Activated naive CD4-positive, alpha-beta T cell treated with anti-CD3 and anti-CD28 coated beads, Interleukin-2, amount 10 ng/mL, durations not matched to agents 7 days and 5 days (primary cell): ENCODE results near the gene EIF4G1.
"Not testable (repeated sequence)": the region's sequence is repeated elsewhere in the genome, so short reads cannot be mapped to it uniquely, and the experiment has no call there.

ENCODE experiments used
- CTCF ChIA-PET: fragments of 350-600 bp; sonication (Branson Sonifier 250); formaldehyde crosslinking; loops from one replicate; lab custom pipeline; 2021; ENCODE audit warnings: antibody characterized with exemption; lab: Charles Lee
- DNase-seq: peaks from one replicate; pipeline ENCODE4 v3.0.0-alpha.2; 2020
- H3K27ac Mint-ChIP-seq: one replicate; pipeline ENCODE4 v1.8.0; 2021; ENCODE audit warnings: mild to moderate bottlenecking, moderate library complexity, mixed read lengths
- H3K27me3 Mint-ChIP-seq: one replicate; pipeline ENCODE4 v1.8.0; 2021; ENCODE audit warnings: mild to moderate bottlenecking, mixed read lengths
- H3K36me3 Mint-ChIP-seq: one replicate; pipeline ENCODE4 v1.8.0; 2021; ENCODE audit warnings: mixed read lengths
- H3K4me1 Mint-ChIP-seq: one replicate; pipeline ENCODE4 v1.8.0; 2021; ENCODE audit warnings: mixed read lengths
- H3K4me3 Mint-ChIP-seq: one replicate; pipeline ENCODE4 v1.8.0; 2021; ENCODE audit warnings: mild to moderate bottlenecking, moderate library complexity, mixed read lengths
- H3K9me3 Mint-ChIP-seq: one replicate; pipeline ENCODE4 v1.8.0; 2021; ENCODE audit warnings: mixed read lengths

EIF4G1 gene, protein sequence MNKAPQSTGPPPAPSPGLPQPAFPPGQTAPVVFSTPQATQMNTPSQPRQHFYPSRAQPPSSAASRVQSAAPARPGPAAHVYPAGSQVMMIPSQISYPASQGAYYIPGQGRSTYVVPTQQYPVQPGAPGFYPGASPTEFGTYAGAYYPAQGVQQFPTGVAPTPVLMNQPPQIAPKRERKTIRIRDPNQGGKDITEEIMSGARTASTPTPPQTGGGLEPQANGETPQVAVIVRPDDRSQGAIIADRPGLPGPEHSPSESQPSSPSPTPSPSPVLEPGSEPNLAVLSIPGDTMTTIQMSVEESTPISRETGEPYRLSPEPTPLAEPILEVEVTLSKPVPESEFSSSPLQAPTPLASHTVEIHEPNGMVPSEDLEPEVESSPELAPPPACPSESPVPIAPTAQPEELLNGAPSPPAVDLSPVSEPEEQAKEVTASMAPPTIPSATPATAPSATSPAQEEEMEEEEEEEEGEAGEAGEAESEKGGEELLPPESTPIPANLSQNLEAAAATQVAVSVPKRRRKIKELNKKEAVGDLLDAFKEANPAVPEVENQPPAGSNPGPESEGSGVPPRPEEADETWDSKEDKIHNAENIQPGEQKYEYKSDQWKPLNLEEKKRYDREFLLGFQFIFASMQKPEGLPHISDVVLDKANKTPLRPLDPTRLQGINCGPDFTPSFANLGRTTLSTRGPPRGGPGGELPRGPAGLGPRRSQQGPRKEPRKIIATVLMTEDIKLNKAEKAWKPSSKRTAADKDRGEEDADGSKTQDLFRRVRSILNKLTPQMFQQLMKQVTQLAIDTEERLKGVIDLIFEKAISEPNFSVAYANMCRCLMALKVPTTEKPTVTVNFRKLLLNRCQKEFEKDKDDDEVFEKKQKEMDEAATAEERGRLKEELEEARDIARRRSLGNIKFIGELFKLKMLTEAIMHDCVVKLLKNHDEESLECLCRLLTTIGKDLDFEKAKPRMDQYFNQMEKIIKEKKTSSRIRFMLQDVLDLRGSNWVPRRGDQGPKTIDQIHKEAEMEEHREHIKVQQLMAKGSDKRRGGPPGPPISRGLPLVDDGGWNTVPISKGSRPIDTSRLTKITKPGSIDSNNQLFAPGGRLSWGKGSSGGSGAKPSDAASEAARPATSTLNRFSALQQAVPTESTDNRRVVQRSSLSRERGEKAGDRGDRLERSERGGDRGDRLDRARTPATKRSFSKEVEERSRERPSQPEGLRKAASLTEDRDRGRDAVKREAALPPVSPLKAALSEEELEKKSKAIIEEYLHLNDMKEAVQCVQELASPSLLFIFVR (N-terminal part only)

GRCh38 chr3:184314363-184314699 lies at the start of gene EIF4G1:
EIF4G1 (plus strand) TSS chr3:184314606; CDS start chr3:184315797, 1,191 bp downstream.
- Mint-ChIP-seq H3K27ac (peak within 1 kb of the TSS; percentile 94), H3K4me3 (peak within 1 kb of the TSS; percentile 86), H3K27me3 (no peaks in the 10 kb centered on the region), H3K4me1 (peaks cover 36% of the 10 kb centered on the region), H3K36me3 (peaks cover 27% of the 10 kb centered on the region), H3K9me3 (no peaks in the 10 kb centered on the region)
- CTCF ChIA-PET = no interaction called here
- DNase-seq = peak; percentile 94

GRCh38 chr3:184267249-184267648 lies 47.2 kb upstream of the EIF4G1 start:
- H3K4me1 Mint-ChIP-seq, CTCF ChIA-PET, H3K27ac Mint-ChIP-seq, DNase-seq, H3K9me3 Mint-ChIP-seq, H3K4me3 Mint-ChIP-seq, H3K36me3 Mint-ChIP-seq: not testable (repeated sequence)
- peaks cover 77% of the 10 kb centered on the region for H3K27me3 Mint-ChIP-seq

- DNase-seq = no peak
- Mint-ChIP-seq H3K9me3 (no peaks in the 10 kb centered on the region), H3K27ac (no peak overlapping the region), H3K4me1 (peaks cover 3% of the 10 kb centered on the region), H3K4me3 (no peak overlapping the region), H3K27me3 (peaks cover 78% of the 10 kb centered on the region), H3K36me3 (no peaks in the 10 kb centered on the region)
- CTCF ChIA-PET = no interaction called here
Measured at GRCh38 chr3:184272269-184272668, 42.1 kb upstream of the EIF4G1 start.

DNA sequence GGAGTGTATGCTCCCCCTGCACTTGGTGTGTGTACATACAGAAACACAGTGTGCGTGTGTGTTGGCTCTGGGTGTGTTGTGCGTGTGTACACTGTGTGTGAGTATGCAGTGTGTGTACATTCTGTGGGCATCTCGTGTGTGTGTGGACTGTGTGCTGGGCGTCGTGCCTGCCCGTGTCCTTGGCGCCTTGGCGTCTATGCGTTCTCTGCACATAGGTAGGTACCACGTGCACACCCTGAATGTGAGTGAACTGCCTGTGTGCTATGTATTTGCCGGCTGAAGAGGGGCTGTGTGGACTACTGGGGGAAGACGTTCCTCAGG lies 39.1 kb upstream of the EIF4G1 start:
- Mint-ChIP-seq H3K4me3 (no peak overlapping the region), H3K27ac (no peak overlapping the region), H3K9me3 (no peaks in the 10 kb centered on the region), H3K27me3 (peaks cover 82% of the 10 kb centered on the region), H3K36me3 (no peaks in the 10 kb centered on the region), H3K4me1 (peaks cover 3% of the 10 kb centered on the region)
- DNase-seq = no peak
- CTCF ChIA-PET = no interaction called here

- no peak within 1 kb of the TSS for H3K27ac Mint-ChIP-seq
- H3K36me3 Mint-ChIP-seq = no peaks in the 10 kb centered on the region
- H3K4me1 Mint-ChIP-seq = peaks cover 3% of the 10 kb centered on the region
- no peaks in the 10 kb centered on the region for H3K9me3 Mint-ChIP-seq
- CTCF ChIA-PET = no interaction called here
- peaks cover 76% of the 10 kb centered on the region for H3K27me3 Mint-ChIP-seq
- no peak for DNase-seq
- no peak within 1 kb of the TSS for H3K4me3 Mint-ChIP-seq
Measured at GRCh38 chr3:184275961-184276910, 38.2 kb upstream of the EIF4G1 start, which contains the start of gene ECE2. ECE2 (plus strand) TSS chr3:184276022; CDS start chr3:184276154, 132 bp downstream.

- no peaks in the 10 kb centered on the region for H3K9me3 Mint-ChIP-seq
- H3K36me3 Mint-ChIP-seq = no peaks in the 10 kb centered on the region
- no peak overlapping the region for H3K4me3 Mint-ChIP-seq
- H3K27me3 Mint-ChIP-seq = peaks cover 66% of the 10 kb centered on the region
- H3K27ac Mint-ChIP-seq = no peak overlapping the region
- DNase-seq = no peak
- CTCF ChIA-PET = no interaction called here
- peaks cover 3% of the 10 kb centered on the region for H3K4me1 Mint-ChIP-seq
Measured at GRCh38 chr3:184277366-184277765, 37.0 kb upstream of the EIF4G1 start.

GRCh38 chr3:184282941-184283340 lies 31.5 kb upstream of the EIF4G1 start:
- CTCF ChIA-PET = interaction anchor here (1.8 kb wide), 1 partner anchor 55 kb away, joined by 7 read pairs; no protein-coding TSS in a partner anchor
- Mint-ChIP-seq H3K27ac (no peak overlapping the region), H3K4me1 (no peaks in the 10 kb centered on the region), H3K4me3 (no peak overlapping the region), H3K9me3 (no peaks in the 10 kb centered on the region), H3K36me3 (no peaks in the 10 kb centered on the region), H3K27me3 (peaks cover 51% of the 10 kb centered on the region)
- DNase-seq = no peak

DNA sequence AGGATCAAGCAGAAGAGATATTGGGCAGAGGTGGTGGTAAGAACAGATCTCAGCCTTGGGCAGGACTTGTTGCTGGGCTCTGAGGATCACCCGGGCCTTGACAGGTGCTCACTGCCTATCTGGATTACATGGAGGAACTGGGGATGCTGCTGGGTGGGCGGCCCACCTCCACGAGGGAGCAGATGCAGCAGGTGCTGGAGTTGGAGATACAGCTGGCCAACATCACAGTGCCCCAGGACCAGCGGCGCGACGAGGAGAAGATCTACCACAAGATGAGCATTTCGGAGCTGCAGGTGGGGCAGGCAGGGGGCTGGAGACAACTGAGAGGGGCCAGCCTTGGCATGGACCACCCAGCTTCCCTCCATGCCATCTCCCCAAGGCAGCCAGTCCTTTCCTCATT lies 30.7 kb upstream of the EIF4G1 start:
- Mint-ChIP-seq H3K27me3 (peaks cover 45% of the 10 kb centered on the region), H3K27ac (no peak overlapping the region), H3K36me3 (no peaks in the 10 kb centered on the region), H3K4me3 (no peak overlapping the region), H3K4me1 (no peaks in the 10 kb centered on the region), H3K9me3 (no peaks in the 10 kb centered on the region)
- CTCF ChIA-PET = interaction anchor here (1.9 to 2.0 kb wide), 2 partner anchors 56 to 391 kb away, joined by 7 to 14 read pairs; no protein-coding TSS in a partner anchor
- DNase-seq = no peak

DNA sequence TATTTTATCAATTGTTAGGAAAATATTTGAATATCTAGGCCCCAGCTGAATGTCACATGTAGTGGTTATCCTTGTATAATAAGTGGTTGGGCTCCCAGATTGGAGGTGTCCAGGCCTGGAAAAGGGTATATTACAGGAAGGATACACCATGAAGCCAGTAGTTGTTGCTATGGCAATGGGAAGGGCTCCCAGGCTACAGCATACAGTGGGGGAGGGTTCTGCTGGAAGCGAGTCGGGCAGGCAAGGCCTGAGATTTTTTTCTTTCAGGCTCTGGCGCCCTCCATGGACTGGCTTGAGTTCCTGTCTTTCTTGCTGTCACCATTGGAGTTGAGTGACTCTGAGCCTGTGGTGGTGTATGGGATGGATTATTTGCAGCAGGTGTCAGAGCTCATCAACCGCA lies 29.7 kb upstream of the EIF4G1 start:
- peaks cover 51% of the 10 kb centered on the region for H3K27me3 Mint-ChIP-seq
- no peak overlapping the region for H3K27ac Mint-ChIP-seq
- DNase-seq = peak; percentile 54
- no peaks in the 10 kb centered on the region for H3K36me3 Mint-ChIP-seq
- no peaks in the 10 kb centered on the region for H3K9me3 Mint-ChIP-seq
- CTCF ChIA-PET = interaction anchor here (0.6 to 2.0 kb wide), 5 partner anchors 57 to 744 kb away, joined by 3 to 14 read pairs (median 6); no protein-coding TSS in a partner anchor
- peaks cover 2% of the 10 kb centered on the region for H3K4me1 Mint-ChIP-seq
- no peak overlapping the region for H3K4me3 Mint-ChIP-seq

- Mint-ChIP-seq H3K27ac (no peak overlapping the region), H3K36me3 (no peaks in the 10 kb centered on the region), H3K4me1 (peaks cover 2% of the 10 kb centered on the region), H3K9me3 (no peaks in the 10 kb centered on the region), H3K27me3 (peaks cover 54% of the 10 kb centered on the region), H3K4me3 (no peak overlapping the region)
- CTCF ChIA-PET = interaction anchor here (0.6 to 4.4 kb wide), 12 partner anchors 10 to 405 kb away, joined by 3 to 43 read pairs (median 3); partner anchors contain the start of genes AP2M1 and PARL
- DNase-seq = peak; percentile 81
Measured at GRCh38 chr3:184289426-184289938, 24.9 kb upstream of the EIF4G1 start.

- DNase-seq = no peak
- peaks cover 2% of the 10 kb centered on the region for H3K4me1 Mint-ChIP-seq
- CTCF ChIA-PET = interaction anchor here (4.4 kb wide), 1 partner anchor 64 kb away, joined by 43 read pairs; no protein-coding TSS in a partner anchor
- peaks cover 53% of the 10 kb centered on the region for H3K27me3 Mint-ChIP-seq
- no peak overlapping the region for H3K4me3 Mint-ChIP-seq
- H3K9me3 Mint-ChIP-seq = no peaks in the 10 kb centered on the region
- H3K36me3 Mint-ChIP-seq = no peaks in the 10 kb centered on the region
- H3K27ac Mint-ChIP-seq = no peak overlapping the region
Measured at GRCh38 chr3:184290331-184290730, 24.1 kb upstream of the EIF4G1 start.

GRCh38 chr3:184291044-184291737 lies 23.2 kb upstream of the EIF4G1 start:
- peaks cover 50% of the 10 kb centered on the region for H3K27me3 Mint-ChIP-seq
- H3K4me1 Mint-ChIP-seq = peaks cover 2% of the 10 kb centered on the region
- no peak overlapping the region for H3K27ac Mint-ChIP-seq
- H3K9me3 Mint-ChIP-seq = no peaks in the 10 kb centered on the region
- H3K4me3 Mint-ChIP-seq = no peak overlapping the region
- DNase-seq = no peak
- no peaks in the 10 kb centered on the region for H3K36me3 Mint-ChIP-seq
- CTCF ChIA-PET = interaction anchor here (0.6 to 1.8 kb wide), 3 partner anchors 12 to 245 kb away, joined by 3 to 7 read pairs (median 4); no protein-coding TSS in a partner anchor
